ENCODE measurements around the gene WNT4.

GRCh38 chr1:22111620-22112019 lies 31.3 kb downstream of the WNT4 start:
- TF ChIP-seq CTCF (IDR thresholded peaks at IDR 0.05) (no peak), EP300 (IDR thresholded peaks at IDR 0.05) (no peak), POLR2AphosphoS5 (IDR thresholded peaks at IDR 0.05) (no peak)

All from upper lobe of left lung (tissue), 4 donors.